ENCODE measurements around the gene TNIP2.

TNIP2 gene

GRCh38 chr4:2798399-2799223 lies 42.5 kb upstream of the TNIP2 start:
- Histone ChIP-seq H3K9me3 (ENCODE audit: control insufficient read depth, insufficient read depth, low read length) (no peaks in the 10 kb centered on the region), H3K4me3 (ENCODE audit: low read length) (no peak overlapping the region), H3K4me1 (ENCODE audit: control insufficient read depth, insufficient read depth, low read length) (peaks cover 6% of the 10 kb centered on the region), H3K27ac (ENCODE audit: low read length) (no peak overlapping the region), H3K27me3 (ENCODE audit: control insufficient read depth, insufficient read depth, low read length) (peaks cover 2% of the 10 kb centered on the region; the same call in 1 of the 2 replicates), H3K36me3 (ENCODE audit: control insufficient read depth, insufficient read depth, low read length) (no peaks in the 10 kb centered on the region; the same call in 1 of the 2 replicates)
- no CpG with 5 or more reads among the region's 29 CpGs for WGBS (ENCODE audit: insufficient coverage, insufficient read length)
- no peak for DNase-seq (ENCODE audit: low read depth, low spot score)

GRCh38 chr4:2797545-2798305 lies 41.6 kb upstream of the TNIP2 start:
- no peaks in the 10 kb centered on the region; the same call in 1 of the 2 replicates for H3K36me3 ChIP-seq (ENCODE audit: control insufficient read depth, insufficient read depth, low read length)
- H3K27ac ChIP-seq (ENCODE audit: low read length): no peak overlapping the region
- H3K27me3 ChIP-seq (ENCODE audit: control insufficient read depth, insufficient read depth, low read length): peaks cover 2% of the 10 kb centered on the region; the same call in 1 of the 2 replicates
- DNase-seq (ENCODE audit: low read depth, low spot score): no peak
- peaks cover 6% of the 10 kb centered on the region for H3K4me1 ChIP-seq (ENCODE audit: control insufficient read depth, insufficient read depth, low read length)
- H3K4me3 ChIP-seq (ENCODE audit: low read length): no peak overlapping the region
- H3K9me3 ChIP-seq (ENCODE audit: control insufficient read depth, insufficient read depth, low read length): no peaks in the 10 kb centered on the region
- WGBS (ENCODE audit: insufficient coverage, insufficient read length): no CpG with 5 or more reads among the region's 23 CpGs

- H3K36me3 ChIP-seq (ENCODE audit: control insufficient read depth, insufficient read depth, low read length): no peaks in the 10 kb centered on the region; the same call in 1 of the 2 replicates
- H3K4me1 ChIP-seq (ENCODE audit: control insufficient read depth, insufficient read depth, low read length): peaks cover 9% of the 10 kb centered on the region
- no peaks in the 10 kb centered on the region for H3K9me3 ChIP-seq (ENCODE audit: control insufficient read depth, insufficient read depth, low read length)
- no peak overlapping the region for H3K27ac ChIP-seq (ENCODE audit: low read length)
- no peak overlapping the region for H3K4me3 ChIP-seq (ENCODE audit: low read length)
- peaks cover 2% of the 10 kb centered on the region; the same call in 1 of the 2 replicates for H3K27me3 ChIP-seq (ENCODE audit: control insufficient read depth, insufficient read depth, low read length)
- DNase-seq (ENCODE audit: low read depth, low spot score): no peak
- no CpG with 5 or more reads among the region's 13 CpGs for WGBS (ENCODE audit: insufficient coverage, insufficient read length)
These were observed 40.9 kb upstream of the TNIP2 start for GRCh38 chr4:2796849-2797544.

GRCh38 chr4:2795893-2796848 lies 40.0 kb upstream of the TNIP2 start:
- peaks cover 11% of the 10 kb centered on the region for H3K4me1 ChIP-seq (ENCODE audit: control insufficient read depth, insufficient read depth, low read length)
- no CpG with 5 or more reads among the region's 27 CpGs for WGBS (ENCODE audit: insufficient coverage, insufficient read length)
- no peak overlapping the region for H3K4me3 ChIP-seq (ENCODE audit: low read length)
- H3K27me3 ChIP-seq (ENCODE audit: control insufficient read depth, insufficient read depth, low read length): peaks cover 2% of the 10 kb centered on the region; the same call in 1 of the 2 replicates
- DNase-seq (ENCODE audit: low read depth, low spot score): no peak
- no peaks in the 10 kb centered on the region; the same call in 1 of the 2 replicates for H3K36me3 ChIP-seq (ENCODE audit: control insufficient read depth, insufficient read depth, low read length)
- H3K27ac ChIP-seq (ENCODE audit: low read length): no peak overlapping the region
- H3K9me3 ChIP-seq (ENCODE audit: control insufficient read depth, insufficient read depth, low read length): no peaks in the 10 kb centered on the region

GRCh38 chr4:2795300-2795892 lies 39.3 kb upstream of the TNIP2 start:
- no CpG with 5 or more reads among the region's 17 CpGs for whole genome bisulfite sequencing (ENCODE audit: insufficient coverage, insufficient read length)
- Histone ChIP-seq H3K9me3 (ENCODE audit: control insufficient read depth, insufficient read depth, low read length) (no peaks in the 10 kb centered on the region), H3K4me3 (ENCODE audit: low read length) (no peak overlapping the region), H3K36me3 (ENCODE audit: control insufficient read depth, insufficient read depth, low read length) (no peaks in the 10 kb centered on the region; the same call in 1 of the 2 replicates), H3K27ac (ENCODE audit: low read length) (no peak overlapping the region), H3K4me1 (ENCODE audit: control insufficient read depth, insufficient read depth, low read length) (peaks cover 8% of the 10 kb centered on the region), H3K27me3 (ENCODE audit: control insufficient read depth, insufficient read depth, low read length) (peaks cover 2% of the 10 kb centered on the region; the same call in 1 of the 2 replicates)
- DNase-seq (ENCODE audit: low read depth, low spot score): no peak

- Histone ChIP-seq H3K36me3 (ENCODE audit: control insufficient read depth, insufficient read depth, low read length) (no peaks in the 10 kb centered on the region; the same call in 1 of the 2 replicates), H3K27me3 (ENCODE audit: control insufficient read depth, insufficient read depth, low read length) (peaks cover 2% of the 10 kb centered on the region; the same call in 1 of the 2 replicates), H3K4me3 (ENCODE audit: low read length) (no peak overlapping the region), H3K9me3 (ENCODE audit: control insufficient read depth, insufficient read depth, low read length) (no peaks in the 10 kb centered on the region), H3K4me1 (ENCODE audit: control insufficient read depth, insufficient read depth, low read length) (peaks cover 8% of the 10 kb centered on the region), H3K27ac (ENCODE audit: low read length) (no peak overlapping the region)
- WGBS (ENCODE audit: insufficient coverage, insufficient read length): no CpG with 5 or more reads among the region's 11 CpGs
- DNase-seq (ENCODE audit: low read depth, low spot score): no peak
These were observed 38.6 kb upstream of the TNIP2 start for GRCh38 chr4:2794486-2795299.

- DNase-seq (ENCODE audit: low read depth, low spot score): no peak
- H3K36me3 ChIP-seq (ENCODE audit: control insufficient read depth, insufficient read depth, low read length): no peaks in the 10 kb centered on the region; the same call in 1 of the 2 replicates
- peaks cover 8% of the 10 kb centered on the region for H3K4me1 ChIP-seq (ENCODE audit: control insufficient read depth, insufficient read depth, low read length)
- peak overlapping the region; percentile 38; the same call in 1 of the 2 replicates for H3K4me3 ChIP-seq (ENCODE audit: low read length)
- WGBS (ENCODE audit: insufficient coverage, insufficient read length): no CpG with 5 or more reads among the region's 34 CpGs
- no peak overlapping the region for H3K27ac ChIP-seq (ENCODE audit: low read length)
- peaks cover 2% of the 10 kb centered on the region; the same call in 1 of the 2 replicates for H3K27me3 ChIP-seq (ENCODE audit: control insufficient read depth, insufficient read depth, low read length)
- no peaks in the 10 kb centered on the region for H3K9me3 ChIP-seq (ENCODE audit: control insufficient read depth, insufficient read depth, low read length)
These were observed 37.7 kb upstream of the TNIP2 start for GRCh38 chr4:2793586-2794485.

Data from iPS DF 6.9 (cell line).